SU-DHL-6 (cell line): ENCODE measurements around the gene FSD1.

ENCODE experiments used
- H2AFZ ChIP-seq: fragments of 200-600 bp; sonication (generic); 2 replicates; pipeline ENCODE4 v1.6.1; 2014; ENCODE audit warnings: low read depth, mild to moderate bottlenecking, moderate library complexity, mixed read lengths, antibody characterized with exemption, low read length; ENCODE audit not compliant: severe bottlenecking
- H3F3A ChIP-seq: fragments of 200-600 bp; shearing (Covaris generic); 2 replicates; pipeline ENCODE4 v1.6.0; 2016; ENCODE audit warnings: antibody characterized with exemption, mild to moderate bottlenecking; ENCODE audit not compliant: insufficient read depth
- H3K27ac ChIP-seq: fragments of 200-600 bp; sonication (generic); 2 replicates; pipeline ENCODE4 v1.5.1; 2016; ENCODE audit warnings: low read depth, mild to moderate bottlenecking, low read length, moderate library complexity, mixed read lengths
- H3K27me3 ChIP-seq: fragments of 200-600 bp; sonication (generic), shearing (Covaris generic); 2 replicates; pipeline ENCODE4 v1.6.0; 2014; ENCODE audit warnings: mild to moderate bottlenecking, low read length
- H3K36me3 ChIP-seq: fragments of 200-600 bp; sonication (generic); 2 replicates; pipeline ENCODE4 v1.6.1; 2014; ENCODE audit warnings: mild to moderate bottlenecking, low read length, mixed read lengths
- H3K4me2 ChIP-seq: fragments of 300-600, 200-600 bp; shearing (Covaris generic), sonication (generic); 2 replicates; pipeline ENCODE4 v1.6.0; 2014; ENCODE audit warnings: low read length, low read depth, mild to moderate bottlenecking; ENCODE audit not compliant: poor library complexity, severe bottlenecking
- H3K4me3 ChIP-seq: fragments of 200-600 bp; sonication (generic); 2 replicates; pipeline ENCODE4 v1.5.1; 2014; ENCODE audit warnings: antibody characterized with exemption, low read length, mild to moderate bottlenecking, mixed read lengths; ENCODE audit not compliant: insufficient read depth, poor library complexity, severe bottlenecking
- H3K79me2 ChIP-seq: fragments of 200-600 bp; sonication (generic); 2 replicates; pipeline ENCODE4 v1.6.1; 2014; ENCODE audit warnings: mild to moderate bottlenecking, low read length, moderate library complexity; ENCODE audit not compliant: insufficient read depth
- H3K9ac ChIP-seq: fragments of 200-600 bp; sonication (generic); 2 replicates; pipeline ENCODE4 v1.7.0; 2014; ENCODE audit warnings: mild to moderate bottlenecking, low read length
- H3K9me2 ChIP-seq: fragments of 200-600 bp; sonication (generic); replicated peaks from 2 replicates; pipeline ENCODE4 v1.6.1; 2014; ENCODE audit warnings: low read length; ENCODE audit not compliant: insufficient read depth
- H3K9me3 ChIP-seq: fragments of 200-600 bp; sonication (generic); 2 replicates; pipeline ENCODE4 v1.6.1; 2014; ENCODE audit warnings: low read length, mixed read lengths; ENCODE audit not compliant: insufficient read depth
- H4K20me1 ChIP-seq: fragments of 200-600 bp; sonication (generic); 2 replicates; pipeline ENCODE4 v1.6.1; 2014; ENCODE audit warnings: low read depth, mild to moderate bottlenecking, antibody characterized with exemption, low read length, moderate library complexity, mixed read lengths
- CTCF ChIP-seq: fragments of 200-600 bp; sonication (generic); IDR thresholded peaks from one replicate; pipeline ENCODE4 v1.5.1; 2017; ENCODE audit warnings: antibody characterized with exemption, mild to moderate bottlenecking, low read length, moderate library complexity; ENCODE audit not compliant: insufficient read depth, poor library complexity, severe bottlenecking
- EZH2phosphoT487 ChIP-seq: fragments of 200-600 bp; sonication (generic), shearing (Covaris generic); conservative IDR thresholded peaks from 2 replicates; pipeline ENCODE4 v1.6.1; 2018; ENCODE audit warnings: mild to moderate bottlenecking, antibody characterized with exemption, low read length, moderate library complexity, mixed read lengths

The FSD1 gene

DNA sequence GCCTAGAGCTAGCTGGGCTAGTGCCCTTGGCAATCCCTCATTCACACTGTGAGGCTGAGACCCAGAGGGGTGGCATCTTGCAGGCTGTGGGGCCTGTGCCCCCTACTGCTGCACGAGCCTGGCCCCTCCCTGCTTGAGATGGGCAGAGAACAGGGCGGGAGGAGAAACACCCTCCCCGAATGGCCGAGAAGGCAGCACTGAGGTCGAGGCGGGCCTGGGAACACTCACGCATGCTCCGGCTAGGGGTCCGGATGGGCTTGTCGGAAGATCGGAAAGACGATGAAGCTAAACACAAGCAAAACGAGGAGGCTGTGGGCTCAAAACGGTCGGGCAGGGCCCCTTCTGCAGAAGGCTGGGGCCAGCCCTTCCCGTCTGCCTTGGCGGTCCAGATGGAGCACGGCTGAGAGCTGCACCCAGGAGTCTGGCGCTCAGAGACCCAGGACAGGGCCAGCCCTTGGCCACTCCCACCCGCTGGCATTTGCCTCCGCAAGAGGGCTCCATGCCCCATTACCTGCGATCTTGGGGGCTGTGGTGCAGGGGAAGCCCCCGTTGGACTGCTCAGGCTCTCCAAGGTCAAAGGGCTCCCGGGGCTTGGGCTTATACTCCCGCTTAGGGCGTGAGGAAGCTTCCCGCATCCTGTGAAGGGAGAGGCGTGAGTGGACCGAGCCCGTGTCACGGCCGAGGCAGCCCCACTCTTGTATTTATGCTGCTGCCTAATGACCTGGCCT lies 57.9 kb downstream of the FSD1 start:
- H3K36me3 ChIP-seq, result no peaks in the 10 kb centered on the region
- H3K4me3 ChIP-seq, result no peak overlapping the region
- H3K79me2 ChIP-seq, result no peaks in the 10 kb centered on the region
- H3K4me2 ChIP-seq, result no peak overlapping the region
- H3K9me3 ChIP-seq, result no peaks in the 10 kb centered on the region
- H4K20me1 ChIP-seq, result no peaks in the 10 kb centered on the region
- H3K9me2 ChIP-seq, result no peaks in the 10 kb centered on the region
- H3K27me3 ChIP-seq, result no peaks in the 10 kb centered on the region
- H2AFZ ChIP-seq, result no peak overlapping the region
- no peaks in the 10 kb centered on the region for H3F3A ChIP-seq
- no peak overlapping the region for H3K27ac ChIP-seq
- H3K9ac ChIP-seq, result no peak overlapping the region
- TF ChIP-seq CTCF, result no peak
- no peak for TF ChIP-seq EZH2phosphoT487

DNA sequence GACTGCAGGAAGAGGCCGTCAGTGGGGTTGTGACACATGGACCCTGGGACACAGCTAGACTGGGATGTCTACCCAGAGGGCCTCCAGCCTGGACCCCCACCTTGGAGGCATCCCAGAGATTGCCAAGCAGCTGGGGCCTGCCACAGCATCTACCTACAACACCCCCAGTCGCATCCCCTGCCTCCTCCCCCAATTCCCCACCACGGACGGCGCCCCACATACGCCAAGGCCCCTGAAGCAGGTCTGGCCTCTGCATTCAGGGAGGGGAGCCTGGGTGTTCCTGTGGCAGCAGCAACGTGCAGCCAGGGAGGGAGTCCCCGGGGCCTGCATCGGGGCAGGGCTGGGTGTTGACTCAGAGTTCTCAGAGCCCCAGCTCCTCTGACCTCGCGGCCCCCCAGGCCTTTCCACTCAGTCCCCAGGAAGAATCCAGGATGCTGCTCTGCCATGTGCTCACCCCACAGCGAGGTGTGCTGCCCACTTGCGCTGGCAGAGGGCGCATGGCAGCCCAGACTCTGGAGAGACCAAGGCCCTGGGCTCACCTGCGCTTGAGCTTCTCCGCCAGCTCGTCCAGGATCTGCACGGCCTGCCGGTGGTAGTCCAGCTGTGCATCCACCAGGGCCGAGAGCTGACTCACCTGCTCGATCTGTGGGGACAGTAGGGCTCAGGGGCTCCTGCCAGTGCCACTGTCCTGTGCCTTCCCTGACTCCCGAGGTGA lies 58.6 kb downstream of the FSD1 start:
- no peak overlapping the region for H3K4me2 ChIP-seq
- H3K79me2 ChIP-seq, result no peaks in the 10 kb centered on the region
- no peaks in the 10 kb centered on the region for H3K27me3 ChIP-seq
- no peaks in the 10 kb centered on the region for H3F3A ChIP-seq
- no peak overlapping the region for H3K4me3 ChIP-seq
- H3K27ac ChIP-seq, result no peak overlapping the region
- no peak for TF ChIP-seq EZH2phosphoT487
- peak; percentile 23 for TF ChIP-seq CTCF
- no peak overlapping the region for H2AFZ ChIP-seq
- H3K9me3 ChIP-seq, result no peaks in the 10 kb centered on the region
- H3K9me2 ChIP-seq, result no peaks in the 10 kb centered on the region
- H4K20me1 ChIP-seq, result no peaks in the 10 kb centered on the region
- H3K36me3 ChIP-seq, result no peaks in the 10 kb centered on the region
- H3K9ac ChIP-seq, result no peak overlapping the region

- Histone ChIP-seq H3K4me3 (no peak overlapping the region), H3K9ac (no peak overlapping the region), H3K27ac (no peak overlapping the region), H4K20me1 (no peaks in the 10 kb centered on the region), H3K9me3 (no peaks in the 10 kb centered on the region), H3K79me2 (no peaks in the 10 kb centered on the region), H3K27me3 (no peaks in the 10 kb centered on the region), H3K9me2 (no peaks in the 10 kb centered on the region), H3K36me3 (no peaks in the 10 kb centered on the region), H3F3A (0 out of 2 replicates have a peak, but pooled peaks cover 5% of the 10 kb centered on the region), H2AFZ (no peak overlapping the region), H3K4me2 (no peak overlapping the region)
- TF ChIP-seq EZH2phosphoT487 (no peak), CTCF (no peak)
Measured at GRCh38 chr19:4363571-4364304, 59.3 kb downstream of the FSD1 start.
